Kidney (tissue), 14 donors: Measurements from ENCODE around the gene DNAJC27. TPM values are rescaled to one million over a fixed set of nuclear protein-coding genes. Genes with fewer than 3 reads are reported as not detected.

Experiments used
- DNase-seq, 5 donors: peaks; one replicate each; pipeline ENCODE4 v3.0.0-alpha.2; 2013 to 2020
- FAIRE-seq: peaks from 2 replicates; lab custom pipeline; 2012; peaks lifted over from hg19 to GRCh38; lab: Jason Lieb, UNC
- H3K27ac ChIP-seq, 2 donors: one replicate each; pipeline ENCODE4 v1.7.0; 2013; ENCODE audit warnings: low read depth in 2 of 2, low read length in 2 of 2, inconsistent platforms in 1 of 2
- H3K27me3 ChIP-seq: one replicate; pipeline ENCODE4 v1.7.1; 2013; ENCODE audit warnings: low read length, inconsistent platforms; ENCODE audit not compliant: control insufficient read depth, insufficient read depth
- H3K36me3 ChIP-seq, 3 donors: one replicate each; pipeline versions ENCODE4 v1.7.0 to v1.7.1; 2013; ENCODE audit warnings: low read length in 3 of 3, control low read depth in 1 of 3, inconsistent platforms in 1 of 3; ENCODE audit not compliant: insufficient read depth in 3 of 3, control insufficient read depth in 2 of 3
- H3K4me1 ChIP-seq, 3 donors: one replicate each; pipeline versions ENCODE4 v1.7.0 to v1.7.1; 2013; ENCODE audit warnings: low read length in 3 of 3, inconsistent platforms in 1 of 3, low read depth in 1 of 3; ENCODE audit not compliant: control insufficient read depth in 2 of 3, insufficient read depth in 2 of 3
- H3K4me3 ChIP-seq, 3 donors: one replicate each; pipeline versions ENCODE4 v1.7.0 to v1.8.1; 2013; ENCODE audit warnings: low read length in 3 of 3, control low read depth in 1 of 3, inconsistent platforms in 1 of 3
- H3K9ac ChIP-seq, 3 donors: one replicate each; pipeline versions ENCODE4 v1.7.0 to v1.7.1; 2013; ENCODE audit warnings: low read length in 3 of 3, control low read depth in 1 of 3, inconsistent platforms in 1 of 3
- H3K9me3 ChIP-seq, 3 donors: one replicate each; pipeline versions ENCODE4 v1.7.0 to v1.7.1; 2013; ENCODE audit warnings: low read length in 3 of 3, control low read depth in 1 of 3, inconsistent platforms in 1 of 3; ENCODE audit not compliant: control insufficient read depth in 2 of 3, insufficient read depth in 1 of 3
- CTCF ChIP-seq: IDR thresholded peaks from 3 replicates; pipeline ENCODE4 v1.5.1; 2012; ENCODE audit warnings: mild to moderate bottlenecking, moderate library complexity, borderline replicate concordance; ENCODE audit not compliant: insufficient read depth; ENCODE audit errors: extremely low read depth
- intact Hi-C: fragments of 100-400 bp; cut with DNase I; formaldehyde crosslinking; loops from one replicate; pipeline ENCODE4 v1.11.1; 2022
- polyA plus RNA-seq: library from polyadenylated mRNA; stranded (reverse); fragments of 350-450 nt; fragmentation: Illumina TruSeq; extraction: RNeasy Lipid Tissue Mini Kit (QIAGEN cat#74804); gene quantifications from one replicate; pipeline ENCODE4 v1.2.3, GENCODE V29; 2014; ENCODE audit warnings: low read depth, low replicate concordance; ENCODE audit not compliant: insufficient read depth
- total RNA-seq: library from RNA; stranded (reverse); fragmentation: NEBNext Ultra II Directional; extraction: Animal tissue kit (Norgen Biotek cat#: 25700); gene quantifications from one replicate; pipeline ENCODE4 v1.2.1, GENCODE V29; 2021
- donor health status: control.
- donor health status: control.
- donor health status: control.
- donor health status: control.
- donor health status: control.
- donor health status: DM: yes; HTN: yes; CAD: no.
- donor health status: Normal renal cell carcinoma (clear cell type).

DNAJC27 gene
- total and polyA plus RNA-seq, 2 donors from 2014 or later = 3.2 to 11.4 TPM

GRCh38 chr2:25009954-25010353 is 38.2 kb upstream of the DNAJC27 start:
- no peaks in the 10 kb centered on the region for H3K36me3 ChIP-seq
- H3K9me3 ChIP-seq = no peaks in the 10 kb centered on the region
- no peak overlapping the region for H3K27ac ChIP-seq
- H3K27me3 ChIP-seq = no peaks in the 10 kb centered on the region
- intact Hi-C loops = no loop called here
- no peak overlapping the region for H3K4me3 ChIP-seq
- H3K4me1 ChIP-seq = no peaks in the 10 kb centered on the region
- TF ChIP-seq CTCF = no peak
- peak in 1 of 5 donors; percentile 11 for DNase-seq
- FAIRE-seq = no peak
- H3K9ac ChIP-seq = no peak overlapping the region

- H3K27ac ChIP-seq = no peak overlapping the region
- no peaks in the 10 kb centered on the region for H3K4me1 ChIP-seq
- no peak for TF ChIP-seq CTCF
- no peak overlapping the region for H3K4me3 ChIP-seq
- no peaks in the 10 kb centered on the region for H3K36me3 ChIP-seq
- intact Hi-C loops = no loop called here
- FAIRE-seq (no peak), DNase-seq (no peak)
- H3K9ac ChIP-seq = no peak overlapping the region
- no peaks in the 10 kb centered on the region for H3K27me3 ChIP-seq
- no peaks in the 10 kb centered on the region for H3K9me3 ChIP-seq
Measured at GRCh38 chr2:25002066-25002465, 30.3 kb upstream of the DNAJC27 start.

DNA sequence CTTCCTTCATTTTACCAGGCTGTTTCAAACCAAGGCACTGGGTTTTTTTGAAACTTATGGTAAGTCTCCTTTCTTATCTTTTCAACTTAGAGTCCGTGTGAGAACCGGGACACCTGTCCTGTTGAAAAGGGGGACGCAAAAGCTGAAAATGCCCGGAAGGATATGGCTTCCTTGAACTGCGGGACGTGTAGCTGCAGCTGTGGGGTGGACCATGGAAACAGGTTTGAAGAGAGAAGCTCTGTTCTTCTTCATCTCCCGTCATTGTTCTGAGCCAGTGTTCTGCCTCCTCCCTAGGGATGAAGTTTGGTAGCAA is 29.5 kb upstream of the DNAJC27 start:
- FAIRE-seq (no peak), DNase-seq (no peak)
- Histone ChIP-seq H3K9ac (no peak overlapping the region), H3K4me1 (no peaks in the 10 kb centered on the region), H3K27ac (no peak overlapping the region), H3K27me3 (no peaks in the 10 kb centered on the region), H3K36me3 (no peaks in the 10 kb centered on the region), H3K9me3 (no peaks in the 10 kb centered on the region), H3K4me3 (no peak overlapping the region)
- no peak for TF ChIP-seq CTCF
- intact Hi-C loops = no loop called here

DNA sequence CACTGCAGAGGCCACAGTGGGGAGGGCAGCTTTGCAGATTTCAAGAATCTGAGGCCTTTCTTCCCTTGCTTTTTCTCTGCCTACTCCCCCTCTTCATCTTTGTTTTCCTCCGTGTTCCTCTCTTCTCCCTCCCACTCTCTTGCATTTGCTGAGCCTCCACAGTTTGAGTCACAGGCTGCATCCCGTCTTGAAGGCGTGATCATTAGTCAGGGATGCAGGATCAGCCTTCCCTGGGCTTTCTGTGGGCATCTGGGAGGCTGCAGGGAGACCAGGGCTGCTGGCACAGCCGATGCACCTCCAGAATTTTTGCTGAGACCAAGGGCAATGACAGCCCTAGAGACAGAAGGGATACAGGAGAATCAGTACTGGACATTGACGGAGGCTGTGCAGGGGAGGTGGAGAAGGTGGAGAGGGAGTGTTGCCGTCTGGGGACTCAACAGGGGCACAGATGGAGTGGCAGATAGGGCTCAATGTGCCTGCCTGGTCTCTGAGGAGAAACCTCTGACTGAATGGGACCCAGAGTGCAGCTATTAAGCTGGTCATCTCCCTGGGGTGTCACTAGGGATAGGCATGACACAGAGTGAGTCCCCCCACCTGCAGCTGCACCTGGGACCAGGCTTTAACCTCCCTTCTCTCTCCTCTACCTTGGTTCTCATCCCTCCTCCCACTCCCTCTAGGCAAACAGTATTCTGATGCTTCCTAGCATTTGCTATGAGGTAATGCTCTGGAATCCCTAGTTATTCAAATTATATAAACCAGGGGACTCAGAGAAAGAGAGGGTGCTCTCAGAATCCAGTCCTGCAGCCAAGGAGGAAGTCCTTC is 29.0 kb upstream of the DNAJC27 start:
- Histone ChIP-seq H3K4me1 (no peaks in the 10 kb centered on the region), H3K36me3 (no peaks in the 10 kb centered on the region), H3K9me3 (no peaks in the 10 kb centered on the region), H3K4me3 (no peak overlapping the region), H3K27ac (no peak overlapping the region), H3K9ac (no peak overlapping the region), H3K27me3 (no peaks in the 10 kb centered on the region)
- peak in 1 of 5 donors; percentile 27 for DNase-seq
- no peak for TF ChIP-seq CTCF
- intact Hi-C loops = no loop called here
- FAIRE-seq = no peak
